Muscle of arm (tissue), 12 donors: Measurements from ENCODE around the gene DNAH12. TPM values are rescaled to one million over a fixed set of nuclear protein-coding genes. Genes with fewer than 3 reads are reported as not detected.
"Not testable (repeated sequence)": the region's sequence is repeated elsewhere in the genome, so short reads cannot be mapped to it uniquely, and the experiment has no call there.

Experiments
- DNase-seq: peaks from one replicate; pipeline ENCODE4 v3.0.0-alpha.2; 2013
- polyA plus RNA-seq, 12 donors: library from polyadenylated mRNA; unstranded; fragments of 120-200 nt; gene quantifications; one replicate each; pipeline ENCODE4 v1.2.1, GENCODE V29; 2013; ENCODE audit not compliant: insufficient read length in 12 of 12

Gene DNAH12
- polyA plus RNA-seq, 12 donors: 0.22 to 0.93 (median 0.54) TPM; not detected in 2

GRCh38 chr3:57545636-57546268, 1.6 kb upstream of the DNAH12 start:
- DNase-seq: no peak

- DNase-seq: no peak
These were observed 5.7 kb downstream of the DNAH12 start for GRCh38 chr3:57538465-57538864.

DNA sequence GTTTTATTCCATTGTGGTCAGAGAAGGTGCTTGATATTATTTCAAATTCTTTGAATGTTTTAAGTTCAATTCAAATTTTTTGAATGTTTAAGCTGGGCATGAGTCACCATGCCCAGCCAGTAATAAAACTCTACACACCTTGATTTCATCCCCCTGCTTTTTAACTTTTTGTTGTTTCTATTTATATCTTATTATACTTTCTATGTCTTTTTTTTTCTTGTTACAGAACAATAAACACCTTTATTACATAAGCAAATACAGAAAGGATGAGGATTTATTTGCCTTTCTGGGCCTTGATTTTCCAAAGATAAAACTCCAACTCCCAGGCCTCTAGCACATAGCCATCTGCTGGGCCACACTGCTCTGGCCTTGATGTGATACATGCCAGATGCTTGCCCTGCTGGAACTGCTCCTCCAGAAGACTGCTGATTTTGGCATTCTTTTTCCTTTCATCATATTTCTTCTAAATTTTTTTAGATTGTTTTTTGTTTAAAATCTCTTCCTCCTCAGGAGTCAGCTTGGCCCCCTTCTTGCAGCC, 14.0 kb downstream of the DNAH12 start:
- no peak for DNase-seq

DNA sequence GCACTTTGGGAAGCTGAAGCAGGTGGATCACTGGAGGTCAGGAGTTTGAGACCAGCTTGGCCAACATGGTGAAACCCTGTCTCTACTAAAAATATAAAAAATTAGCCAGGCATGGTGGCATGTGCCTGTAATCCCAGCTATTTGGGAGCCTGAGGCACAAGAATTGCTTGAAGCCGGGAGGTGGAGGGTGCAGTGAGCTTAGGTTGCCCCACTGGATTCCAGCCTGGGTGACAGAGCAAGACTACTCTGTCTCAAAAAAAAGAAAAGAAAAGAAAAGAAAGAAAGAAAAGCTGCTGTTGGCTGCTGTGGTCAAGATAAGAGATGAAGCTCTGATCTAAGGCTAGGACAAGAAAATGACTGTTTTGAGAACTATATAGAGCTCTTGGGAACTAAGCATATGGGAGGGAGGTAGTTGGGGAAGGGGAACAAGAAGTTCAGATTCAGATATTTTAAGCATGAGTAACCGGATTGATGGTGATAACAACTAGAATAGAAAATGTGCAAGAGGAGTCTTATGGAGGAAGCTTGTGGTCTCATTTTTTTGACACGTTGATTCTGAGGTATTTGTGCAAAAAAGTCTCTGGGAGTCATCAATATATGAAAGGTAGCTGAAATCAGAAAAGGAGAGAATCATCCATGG, 25.7 kb downstream of the DNAH12 start:
- no peak for DNase-seq

DNA sequence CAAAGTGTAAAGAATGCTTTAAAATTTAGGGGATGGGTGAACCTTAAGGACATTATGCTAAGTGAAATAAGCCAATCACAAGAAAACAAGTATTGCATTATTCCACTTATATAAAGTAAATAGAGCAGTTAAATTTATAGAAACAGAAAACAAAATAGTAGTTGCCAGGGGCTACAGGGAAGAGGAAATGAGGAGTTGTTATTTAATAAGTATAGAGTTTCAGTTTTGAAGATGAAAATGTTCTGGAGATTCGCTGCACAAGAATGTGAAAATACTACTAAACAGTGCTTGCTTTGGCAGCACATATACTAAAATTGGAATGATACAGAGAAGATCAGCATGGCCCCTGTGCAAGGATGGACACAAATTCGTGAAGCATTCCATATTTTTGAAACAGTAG, 32.0 kb downstream of the DNAH12 start:
- DNase-seq: no peak

DNA sequence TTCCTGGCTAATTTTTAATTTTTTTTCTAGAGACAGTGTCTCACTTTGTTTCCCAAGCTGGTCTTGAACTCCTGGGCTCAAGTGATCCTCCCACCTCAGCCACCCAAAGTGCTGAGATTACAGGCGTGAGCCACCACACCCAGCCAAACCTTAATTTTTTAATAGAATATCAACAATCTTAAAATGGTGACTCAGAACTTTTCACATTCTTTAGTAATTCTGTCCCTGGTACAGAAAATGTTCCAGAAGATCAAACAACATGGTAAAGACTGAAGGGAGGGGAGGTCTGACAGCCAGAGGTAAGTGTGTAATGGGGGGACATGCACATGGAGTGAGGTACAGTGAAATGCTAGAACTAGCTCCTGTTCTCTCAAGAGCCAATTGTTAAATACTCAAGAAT, 38.2 kb downstream of the DNAH12 start:
- no peak for DNase-seq

- no peak for DNase-seq
These were observed 43.6 kb downstream of the DNAH12 start for GRCh38 chr3:57500506-57500905.

DNA sequence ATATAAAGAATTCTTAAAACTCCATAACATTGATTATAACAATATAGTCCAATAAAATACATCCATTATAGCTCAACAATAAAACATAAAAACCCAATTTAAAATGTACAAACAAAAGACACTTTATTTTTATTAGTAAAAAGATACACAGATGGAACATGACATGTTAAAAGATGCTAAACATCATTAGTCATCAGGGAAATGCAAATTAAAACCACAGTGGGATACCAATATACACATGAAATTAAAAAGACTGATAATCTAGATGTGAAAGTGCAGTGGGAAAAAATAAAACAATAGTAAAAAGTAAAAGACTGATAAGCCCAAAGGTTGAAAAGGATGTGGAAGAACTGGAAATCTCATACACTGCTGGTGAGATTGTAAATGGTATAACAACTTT, 46.2 kb downstream of the DNAH12 start:
- DNase-seq: no peak

DNA sequence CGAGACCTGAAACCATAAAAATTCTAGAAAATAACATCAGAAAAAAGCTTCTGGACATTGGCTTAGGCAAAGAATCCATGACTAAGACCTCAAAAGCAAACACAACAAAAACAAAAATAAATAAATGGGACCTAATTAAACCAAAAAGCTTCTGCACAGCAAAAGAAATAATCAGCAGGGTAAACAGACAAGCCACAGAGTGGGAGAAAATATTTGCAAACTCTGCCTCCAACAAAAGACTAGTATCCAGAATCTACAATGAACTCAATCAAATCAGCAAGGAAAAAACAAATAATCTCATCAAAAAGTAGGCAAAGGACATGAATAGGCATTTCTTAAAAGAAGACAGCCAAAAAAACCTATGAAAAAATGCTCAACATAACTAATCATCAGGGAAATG, 59.6 kb downstream of the DNAH12 start:
- no peak for DNase-seq

- not testable (repeated sequence) for DNase-seq
These were observed 67.0 kb downstream of the DNAH12 start for GRCh38 chr3:57477193-57477592.

DNA sequence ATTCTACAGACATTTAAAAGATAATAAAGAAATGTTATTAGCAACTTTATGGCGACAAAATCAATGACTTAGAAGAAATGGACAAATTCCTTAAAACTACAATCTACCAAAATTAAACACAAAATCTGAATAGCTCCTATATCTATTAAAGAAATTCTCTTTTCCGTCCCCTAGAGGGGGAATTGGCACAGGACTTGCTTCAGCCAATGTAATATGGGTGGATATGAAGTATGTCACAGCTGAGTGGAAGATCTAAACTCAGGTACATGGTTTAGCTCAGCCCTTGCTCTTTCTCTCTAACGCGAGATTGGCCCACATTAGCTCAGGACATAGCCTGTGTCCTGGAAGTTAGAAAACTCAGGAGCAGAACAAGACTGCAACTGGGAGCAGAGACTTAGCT, 79.3 kb downstream of the DNAH12 start:
- no peak for DNase-seq

DNA sequence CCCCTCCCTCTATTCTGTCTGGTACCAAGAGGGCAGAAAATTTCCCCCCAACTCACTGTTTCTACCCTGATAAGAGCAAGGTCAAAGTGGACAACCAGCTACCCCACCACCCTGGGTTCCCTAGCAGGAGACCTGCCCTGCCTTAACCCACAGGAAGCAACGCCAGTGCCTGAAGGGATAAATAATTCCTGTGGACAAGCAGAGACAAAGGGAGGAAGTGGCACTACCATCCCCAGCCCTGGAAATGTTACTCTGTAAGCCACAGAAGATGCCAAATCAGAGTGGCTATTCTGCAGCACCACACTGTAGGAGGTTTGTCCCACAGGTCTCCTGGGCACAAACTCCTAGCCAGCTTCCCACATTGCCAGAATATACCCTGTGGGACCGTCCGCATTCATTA, 80.1 kb downstream of the DNAH12 start:
- DNase-seq: no peak

- no peak for DNase-seq
These were observed 92.8 kb downstream of the DNAH12 start for GRCh38 chr3:57451150-57451846.

GRCh38 chr3:57449276-57449847, 94.8 kb downstream of the DNAH12 start:
- DNase-seq: not testable (repeated sequence)

- not testable (repeated sequence) for DNase-seq
These were observed 95.7 kb downstream of the DNAH12 start for GRCh38 chr3:57448489-57448888.

GRCh38 chr3:57446318-57446841, 97.8 kb downstream of the DNAH12 start:
- DNase-seq: peak; percentile 2

DNA sequence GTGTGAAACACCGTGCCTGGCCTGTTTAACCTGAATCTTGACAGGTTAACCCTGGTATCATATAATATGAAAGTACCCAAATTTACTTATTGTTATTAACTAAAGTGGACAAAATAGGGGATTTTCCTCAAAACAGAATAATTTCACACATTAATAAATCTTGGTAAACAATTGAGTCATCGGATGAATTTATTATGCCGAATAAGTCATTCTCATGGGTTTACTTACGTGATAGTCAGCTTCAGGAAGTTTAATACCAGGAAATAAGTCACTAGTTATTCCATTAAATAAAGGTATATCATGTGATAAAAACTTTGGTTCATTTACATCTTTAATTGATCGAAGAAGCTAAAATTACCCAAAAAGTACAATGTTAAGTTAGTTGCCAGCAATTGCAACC, 99.7 kb downstream of the DNAH12 start:
- no peak for DNase-seq

GRCh38 chr3:57440144-57440543, 104.0 kb downstream of the DNAH12 start:
- not testable (repeated sequence) for DNase-seq

DNA sequence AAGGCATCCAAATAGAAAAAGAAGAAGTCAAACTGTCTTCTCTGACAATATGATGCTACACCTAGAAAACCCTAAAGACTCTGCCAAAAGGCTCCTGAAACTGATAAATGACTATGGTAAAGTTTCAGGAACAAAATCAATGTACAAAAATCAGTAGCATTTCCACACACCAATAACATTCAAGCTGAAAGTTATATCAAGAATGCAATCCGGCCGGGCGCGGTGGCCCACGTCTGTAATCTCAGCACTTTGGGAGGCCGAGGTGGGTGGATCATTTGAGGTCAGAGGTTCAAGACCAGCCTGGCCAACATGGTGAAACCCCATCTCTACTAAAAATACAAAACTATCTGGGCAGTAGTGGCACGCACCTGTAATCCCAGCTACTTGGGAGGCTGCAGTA, 105.7 kb downstream of the DNAH12 start:
- DNase-seq: not testable (repeated sequence)

DNA sequence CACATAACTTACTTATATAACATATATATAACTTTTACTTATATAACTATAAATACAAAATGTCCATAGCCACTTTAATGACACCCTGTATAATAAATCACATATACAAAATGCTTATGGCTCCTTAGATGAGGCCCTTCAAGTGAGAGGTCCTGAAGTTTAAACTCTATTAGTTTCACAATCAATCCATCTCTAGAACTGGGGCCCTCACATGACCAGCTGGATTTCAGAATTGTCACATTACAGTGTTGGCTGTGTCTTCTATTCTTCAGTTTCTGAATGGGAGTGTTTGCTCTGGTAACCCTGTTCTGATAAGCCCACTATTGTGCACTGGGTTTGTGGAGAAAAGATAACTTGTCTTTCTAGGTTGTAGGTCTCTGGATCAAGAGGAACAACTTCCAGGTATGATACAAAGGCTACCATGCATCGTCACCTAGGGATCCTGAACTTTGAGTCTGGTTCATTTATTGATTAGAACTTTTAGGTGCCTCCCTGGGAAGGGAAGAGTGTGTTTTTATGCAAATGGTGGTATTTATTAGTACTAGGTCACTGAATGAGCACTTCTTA, 107.9 kb downstream of the DNAH12 start:
- no peak for DNase-seq

GRCh38 chr3:57434041-57434440, 110.1 kb downstream of the DNAH12 start:
- no peak for DNase-seq

DNA sequence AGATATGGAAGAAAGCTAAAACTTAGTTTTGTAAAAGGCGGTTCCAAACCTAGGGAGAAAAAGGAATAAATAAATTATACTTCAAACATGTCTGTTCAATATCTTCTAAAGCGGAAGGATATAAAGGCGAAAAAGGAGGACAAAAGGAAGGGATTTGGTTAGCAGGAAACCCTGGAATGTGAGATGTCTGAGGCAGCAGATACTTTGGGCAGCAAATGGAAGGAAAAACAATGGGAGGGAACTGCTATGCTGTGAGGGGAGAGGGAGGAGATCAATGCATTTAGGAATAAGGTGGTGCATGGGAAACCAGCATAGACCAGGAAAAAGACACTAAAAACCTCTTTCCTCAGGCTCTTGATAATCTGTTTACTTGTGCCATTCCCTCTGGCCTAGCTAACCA, 120.8 kb downstream of the DNAH12 start:
- DNase-seq: no peak
